NCI-H446 (cell line): ENCODE data around the gene SDK2.
"Not testable (repeated sequence)": the region's sequence is repeated elsewhere in the genome, so short reads cannot be mapped to it uniquely, and the experiment has no call there.

Experiments used
- DNase-seq, 2 experiments: peaks; one replicate each; lab custom pipeline; 2025; lab: John Stamatoyannopoulos, UW

SDK2 gene

DNA sequence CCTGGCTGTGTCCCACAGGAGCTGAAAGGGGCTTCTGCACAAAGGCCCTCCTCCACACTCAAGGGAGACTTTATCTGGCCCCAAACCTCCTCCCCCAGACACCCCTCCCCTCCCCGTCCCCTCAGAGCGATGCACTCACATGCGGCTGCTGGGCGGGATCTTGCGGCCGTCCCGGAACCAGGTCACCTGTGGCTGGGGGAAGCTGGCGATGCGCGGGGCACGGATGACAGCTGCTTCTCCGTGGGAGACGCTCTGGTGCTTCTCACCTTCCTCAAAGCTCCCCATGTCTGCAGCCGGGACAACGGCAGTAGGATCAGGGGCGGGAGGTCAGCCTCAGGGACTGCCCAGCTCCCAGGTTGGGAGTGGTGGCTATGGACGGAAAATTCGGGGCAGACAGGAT is 188.5 kb downstream of the SDK2 start:
- no peak for DNase-seq

DNA sequence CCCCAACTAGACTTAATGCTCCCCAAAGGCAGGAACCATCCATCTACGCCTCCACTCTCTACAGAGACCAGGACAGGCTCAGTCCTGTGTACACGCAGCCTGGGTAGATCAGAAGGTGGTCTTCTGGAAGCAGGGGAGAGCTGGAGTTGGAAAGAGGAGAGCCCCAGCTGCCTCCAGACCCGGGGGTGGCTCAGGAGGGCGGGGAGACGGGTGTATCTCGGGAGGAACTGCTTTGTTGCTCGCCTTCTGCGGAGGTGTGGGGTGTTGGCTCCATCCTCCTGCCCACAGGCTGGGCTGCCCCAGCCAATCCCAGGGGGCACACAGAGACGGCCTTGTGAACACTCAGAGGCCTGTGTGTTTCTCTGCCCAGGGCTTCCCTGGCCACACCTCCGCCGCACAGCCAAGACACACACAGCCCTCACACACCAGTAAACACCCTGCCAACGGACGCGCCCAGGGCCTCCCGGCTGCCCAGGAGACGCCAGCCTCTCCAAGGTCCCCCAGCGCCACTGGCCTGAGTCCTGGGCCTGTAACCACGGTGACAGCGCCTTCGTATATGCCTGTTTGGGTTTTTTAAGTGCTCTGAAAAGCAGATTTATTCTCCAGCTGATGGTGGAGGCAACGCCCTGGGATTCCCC is 189.1 kb downstream of the SDK2 start:
- no peak for DNase-seq

DNA sequence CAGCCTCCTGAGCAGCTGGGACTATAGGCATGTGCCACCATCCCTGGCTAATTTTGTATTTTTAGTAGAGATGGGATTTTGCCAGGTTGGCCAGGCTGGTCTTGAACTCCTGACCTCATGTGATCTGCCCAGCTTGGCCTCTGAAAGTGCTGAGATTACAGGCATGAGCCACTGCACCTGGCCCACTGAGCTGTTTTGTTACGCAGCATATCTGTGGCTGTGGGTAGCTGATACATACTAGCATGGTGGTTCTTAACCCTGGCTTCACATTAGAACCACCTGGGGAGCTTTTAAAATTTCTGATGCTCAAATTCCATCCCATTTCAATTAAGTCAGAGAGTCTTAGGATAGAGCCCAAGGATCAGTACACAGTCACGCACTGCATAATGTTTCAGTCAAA is 190.8 kb downstream of the SDK2 start:
- not testable (repeated sequence) for DNase-seq

DNA sequence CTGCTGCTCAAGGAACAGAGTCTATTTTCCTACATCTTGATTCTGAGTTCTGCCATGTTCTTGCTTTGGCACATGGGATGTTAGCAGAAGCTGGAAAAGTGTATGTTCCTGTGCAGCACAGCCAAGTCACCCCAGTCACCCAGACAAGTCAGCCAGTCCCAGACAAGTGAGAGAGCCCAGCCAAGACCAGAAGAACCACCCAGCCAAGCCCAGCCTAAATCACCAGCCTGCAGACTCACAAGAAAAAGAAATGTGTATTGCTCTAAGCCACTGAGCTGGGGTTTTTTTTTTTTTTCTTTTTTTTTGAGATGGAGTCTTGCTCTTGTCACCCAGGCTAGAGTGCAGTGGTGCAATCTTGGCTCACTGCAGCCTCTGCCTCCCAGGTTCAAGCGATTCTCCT is 191.2 kb downstream of the SDK2 start:
- no peak for DNase-seq

DNA sequence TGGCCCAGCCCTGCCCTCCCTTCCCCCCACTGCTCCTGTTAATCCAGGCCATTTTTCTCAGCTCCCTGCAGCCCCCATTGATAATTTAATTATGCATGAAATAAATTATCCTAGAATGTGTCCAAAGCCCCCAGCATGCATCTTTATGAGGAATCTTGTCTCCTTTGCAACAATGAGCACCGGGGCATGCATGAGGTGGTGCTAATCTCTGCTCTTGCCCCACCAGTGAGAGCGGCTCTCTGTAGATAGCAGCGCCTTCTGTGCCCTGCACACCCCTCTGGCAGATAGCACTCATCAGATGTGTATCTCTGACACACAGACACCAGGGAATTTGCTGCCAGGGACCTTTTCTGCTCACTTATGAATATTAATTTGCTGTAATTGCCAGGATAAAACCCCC is 192.2 kb downstream of the SDK2 start:
- no peak for DNase-seq

DNA sequence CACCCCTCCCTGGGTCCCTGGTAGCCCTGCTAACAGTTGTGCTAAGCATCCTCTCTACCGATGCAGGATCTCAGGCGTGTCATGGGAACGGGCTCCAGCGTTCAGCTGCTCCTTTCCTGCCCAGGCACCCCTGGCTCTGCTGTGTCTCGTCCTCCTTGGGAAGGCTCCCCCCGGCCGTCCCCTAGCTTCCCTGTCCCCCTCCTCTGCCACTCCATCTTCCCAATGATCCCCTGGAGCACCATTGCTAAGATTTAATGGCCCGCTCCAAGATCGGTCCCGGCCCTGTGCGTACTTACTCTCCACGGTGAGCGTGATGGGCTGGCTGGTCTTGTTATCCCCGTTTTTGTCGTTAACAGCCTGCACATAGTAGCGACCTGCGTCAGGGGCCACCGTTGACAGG is 196.9 kb downstream of the SDK2 start:
- DNase-seq, result no peak

DNA sequence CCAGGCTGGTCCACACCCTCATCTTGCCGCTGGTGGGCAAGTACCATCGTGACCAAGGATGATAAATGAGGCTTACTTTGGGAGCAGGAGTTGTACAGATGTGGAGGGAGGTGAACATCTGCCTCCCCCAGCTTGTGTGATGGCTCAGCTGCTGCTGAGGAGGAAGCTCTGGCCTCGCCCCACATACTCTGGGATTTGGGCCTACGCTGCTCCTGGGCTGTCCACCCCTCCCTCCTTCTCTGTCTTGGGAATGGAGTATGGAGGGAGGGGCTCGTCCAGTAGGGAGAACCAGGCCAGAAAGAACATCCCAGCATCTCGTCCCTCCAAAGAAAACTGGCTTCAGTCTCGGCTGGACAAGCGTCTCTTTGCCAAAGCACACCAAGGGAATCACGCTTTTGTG is 197.6 kb downstream of the SDK2 start:
- no peak for DNase-seq

DNA sequence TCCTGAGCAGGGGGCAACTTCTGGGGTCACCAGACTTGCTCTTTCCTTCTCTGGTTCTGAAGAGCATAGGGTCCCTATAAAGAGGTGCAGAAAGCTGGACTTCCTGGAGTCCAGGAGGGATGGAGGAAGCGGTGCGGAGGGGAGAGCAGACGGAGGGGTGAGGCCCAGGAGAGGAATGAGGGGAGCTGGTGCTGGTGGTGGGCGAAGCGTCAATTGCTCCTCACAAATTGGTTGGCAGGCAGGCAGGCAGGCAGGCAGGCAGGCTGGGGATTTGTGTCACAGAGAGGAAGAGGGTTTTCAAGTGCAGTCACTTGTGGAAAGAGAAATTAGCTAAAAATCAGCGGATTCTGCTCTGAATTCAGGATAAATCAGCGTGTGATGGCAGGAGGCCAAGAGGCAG is 198.8 kb downstream of the SDK2 start:
- no peak for DNase-seq

DNA sequence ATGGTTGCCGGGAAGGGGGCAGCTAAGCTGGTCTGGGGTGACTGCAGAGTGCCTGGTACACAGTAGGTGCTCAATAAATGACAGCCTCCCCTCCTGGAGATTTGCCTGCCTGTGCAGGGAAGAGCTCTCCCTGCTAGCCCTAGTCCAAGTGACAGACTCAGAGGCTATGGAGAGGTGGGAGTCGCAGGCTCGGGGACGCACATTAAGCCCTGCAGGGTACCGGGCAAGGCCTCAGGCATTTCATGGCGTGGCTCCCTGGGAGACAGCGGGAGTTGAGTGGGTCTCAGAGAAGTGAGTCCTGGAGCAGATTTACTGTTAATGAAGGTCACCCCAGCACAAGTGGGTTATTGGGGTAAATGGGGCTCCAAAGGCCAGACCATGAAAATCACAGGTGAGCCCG is 200.2 kb downstream of the SDK2 start:
- no peak for DNase-seq

DNA sequence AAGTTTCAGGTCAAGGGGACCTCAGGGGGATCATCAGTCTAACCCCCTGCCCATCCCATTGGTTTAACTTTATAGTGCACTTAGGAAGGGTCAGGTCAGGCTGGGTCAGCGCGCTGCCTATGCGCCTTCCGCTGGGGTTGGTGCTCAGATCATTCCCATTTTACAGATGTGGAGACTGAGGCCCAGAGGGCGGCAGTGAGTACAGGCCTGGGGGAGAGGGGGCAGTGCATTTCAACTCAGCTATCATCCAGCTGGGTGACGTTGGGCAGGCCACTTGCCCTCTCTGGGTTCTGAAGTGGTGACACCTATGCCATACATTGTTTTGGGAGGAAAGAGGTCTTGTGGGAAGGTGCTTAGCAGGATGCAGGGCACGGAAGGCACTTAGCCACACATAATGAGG is 204.6 kb downstream of the SDK2 start:
- DNase-seq, result no peak

DNA sequence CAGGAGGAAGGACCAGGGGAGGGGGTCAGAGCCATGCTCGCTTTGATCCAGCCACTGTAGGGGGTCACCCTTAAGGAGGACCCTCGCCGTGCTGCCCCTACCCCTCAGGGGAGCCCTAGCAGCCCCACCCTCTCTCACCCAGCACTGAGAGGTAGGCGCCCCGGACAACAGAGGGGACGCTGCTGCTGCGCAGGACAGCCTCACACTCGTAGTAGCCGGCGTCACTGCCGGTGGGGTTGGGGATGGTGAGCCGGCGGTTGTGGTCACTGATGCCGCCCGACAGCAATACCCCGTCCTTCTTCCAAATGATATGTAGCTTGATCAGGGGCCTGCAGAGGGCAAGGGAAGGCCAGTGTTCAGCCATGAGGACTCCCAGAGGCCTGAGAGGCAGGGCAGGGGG is 206.4 kb downstream of the SDK2 start:
- no peak for DNase-seq

DNA sequence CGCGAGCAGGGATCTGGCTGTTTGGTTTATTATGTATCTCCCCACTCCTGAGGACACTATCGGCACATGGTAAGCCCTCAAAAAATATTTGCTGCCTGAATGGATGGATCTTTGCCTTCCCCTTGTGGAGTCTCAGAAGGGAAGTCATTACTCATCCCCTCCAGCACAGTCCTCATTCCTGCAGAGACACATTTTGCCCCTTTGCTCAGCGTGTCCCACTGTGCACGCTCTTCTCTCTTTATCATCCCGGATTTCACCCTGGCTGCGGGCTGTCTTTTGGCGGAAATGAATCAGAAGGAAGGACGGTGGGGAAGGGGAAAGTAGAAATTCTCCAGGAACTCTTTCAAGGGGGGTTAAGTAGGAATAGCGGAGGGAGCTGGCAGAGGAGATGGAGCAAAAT is 207.3 kb downstream of the SDK2 start:
- DNase-seq, result no peak

DNA sequence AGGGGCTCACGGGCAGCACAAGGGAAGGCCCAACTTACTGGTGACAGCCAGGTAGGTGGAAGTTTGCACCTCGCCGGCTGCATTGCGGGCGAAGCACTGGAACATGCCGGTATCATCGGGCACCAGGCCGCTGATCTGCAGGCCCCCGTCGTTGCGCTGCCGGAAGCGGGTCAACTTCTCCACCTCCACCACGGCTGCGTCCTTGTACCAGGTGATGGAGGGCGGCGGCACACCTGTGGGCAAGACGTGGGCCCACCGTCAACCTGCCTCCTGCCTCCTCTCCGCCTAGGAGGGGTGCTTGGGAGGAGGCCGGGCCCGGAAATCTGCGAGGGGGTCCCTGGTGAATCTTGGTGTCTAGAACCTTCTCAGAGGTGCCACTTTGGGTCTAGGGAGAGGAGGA is 208.8 kb downstream of the SDK2 start:
- DNase-seq, result no peak

DNA sequence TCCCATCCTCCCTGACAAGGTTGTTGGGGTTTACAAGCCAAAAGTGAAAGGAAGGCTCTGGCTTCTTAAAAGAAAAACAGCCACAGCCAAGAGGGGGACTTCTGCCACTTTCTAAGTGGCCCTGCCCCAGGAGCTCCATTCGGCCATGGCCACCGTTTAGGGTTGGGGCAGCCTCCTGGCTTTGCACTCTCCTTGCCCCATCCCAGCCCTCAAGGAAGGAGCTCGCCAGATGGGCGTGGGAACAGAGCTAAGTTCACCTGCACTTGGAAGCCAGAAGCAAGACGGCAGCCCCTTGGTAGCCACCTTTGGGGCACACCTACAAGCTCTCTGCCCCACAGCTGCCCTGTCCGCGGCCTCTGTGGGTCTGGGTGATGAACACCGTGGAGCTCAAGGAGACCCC is 210.1 kb downstream of the SDK2 start:
- no peak for DNase-seq

DNA sequence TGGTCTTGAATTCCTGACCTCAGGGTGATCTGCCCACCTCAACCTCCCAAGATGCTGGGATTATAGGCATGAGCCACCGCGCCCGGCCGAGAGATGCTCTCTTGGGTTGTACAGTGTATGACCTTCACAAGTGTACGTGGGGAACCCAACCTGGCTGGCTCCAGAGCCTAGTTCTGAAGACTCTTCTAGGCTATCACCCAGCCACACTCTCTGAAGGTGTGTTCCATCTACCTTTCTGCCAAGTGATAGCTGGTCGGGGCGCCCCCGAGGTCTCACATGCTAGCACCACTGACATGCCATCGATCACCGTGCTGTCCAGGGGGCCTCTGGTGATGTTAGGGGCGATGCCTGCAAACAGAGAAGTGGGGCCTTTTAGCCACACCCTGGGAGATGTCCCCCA is 210.7 kb downstream of the SDK2 start:
- no peak for DNase-seq

DNA sequence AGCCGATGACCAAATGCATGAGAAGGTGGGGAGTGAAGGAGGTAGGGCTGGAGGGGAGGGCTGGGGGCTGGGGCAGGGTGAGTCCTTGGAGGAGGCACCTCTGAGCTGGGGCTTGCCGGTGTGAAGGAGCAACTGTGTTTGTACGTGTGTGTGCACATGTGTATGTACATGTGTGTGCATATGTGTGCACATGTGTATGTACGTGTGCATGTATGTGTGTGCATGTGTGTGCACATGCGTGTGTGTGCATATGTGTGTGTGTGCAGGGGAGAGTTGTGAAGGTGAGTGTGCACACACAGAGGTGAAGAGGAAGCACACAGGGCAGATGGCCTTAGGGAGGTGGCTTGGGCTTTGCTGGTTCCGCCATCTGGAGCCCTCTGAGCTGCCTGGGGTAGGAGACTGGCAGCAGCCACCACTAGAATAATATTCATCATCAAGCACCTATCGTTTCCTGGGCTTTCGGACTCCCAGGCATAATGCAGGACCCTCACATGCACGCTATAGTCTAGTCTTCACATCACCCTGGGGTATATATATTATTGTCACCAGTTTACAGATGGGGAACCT is 211.5 kb downstream of the SDK2 start:
- no peak for DNase-seq

DNA sequence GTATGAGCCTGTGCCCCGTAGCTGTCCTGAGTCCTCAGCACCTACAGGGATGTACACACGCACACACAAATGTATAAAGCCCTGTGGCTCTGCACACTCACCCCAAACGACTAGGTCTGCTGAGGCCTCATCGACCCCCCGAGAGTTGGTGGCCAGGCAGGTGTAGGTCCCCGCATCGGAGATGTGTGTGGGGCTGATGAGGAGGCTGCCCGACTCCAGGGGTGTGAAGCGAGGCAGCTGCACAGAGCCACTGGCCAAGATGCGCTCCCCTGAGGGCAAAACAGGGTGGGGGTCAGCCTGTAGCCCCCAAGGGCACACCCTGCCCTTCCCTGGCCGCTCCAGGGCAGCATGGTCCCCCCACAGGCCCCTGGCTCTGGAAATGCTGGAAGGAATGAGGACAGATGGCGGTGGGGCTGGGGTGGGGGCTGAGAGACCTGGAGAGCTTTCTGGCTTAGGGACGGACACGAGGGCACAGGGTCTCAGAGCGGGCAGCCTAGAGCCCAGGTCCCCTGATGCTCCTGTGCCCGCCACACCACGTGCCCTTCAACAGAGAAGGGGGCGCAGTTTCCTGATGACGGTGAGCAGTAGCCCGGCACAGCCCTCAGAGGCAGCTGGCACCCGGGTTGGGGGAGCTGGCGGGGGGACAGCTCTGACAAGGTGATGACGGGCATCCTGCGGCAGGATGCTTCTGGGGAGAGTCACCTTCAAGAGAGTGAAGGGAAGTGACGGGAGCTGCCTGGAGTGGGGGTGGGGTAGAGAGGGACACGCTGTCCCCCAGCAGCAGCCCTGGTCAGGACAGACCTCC is 212.6 kb downstream of the SDK2 start:
- DNase-seq, result no peak

DNA sequence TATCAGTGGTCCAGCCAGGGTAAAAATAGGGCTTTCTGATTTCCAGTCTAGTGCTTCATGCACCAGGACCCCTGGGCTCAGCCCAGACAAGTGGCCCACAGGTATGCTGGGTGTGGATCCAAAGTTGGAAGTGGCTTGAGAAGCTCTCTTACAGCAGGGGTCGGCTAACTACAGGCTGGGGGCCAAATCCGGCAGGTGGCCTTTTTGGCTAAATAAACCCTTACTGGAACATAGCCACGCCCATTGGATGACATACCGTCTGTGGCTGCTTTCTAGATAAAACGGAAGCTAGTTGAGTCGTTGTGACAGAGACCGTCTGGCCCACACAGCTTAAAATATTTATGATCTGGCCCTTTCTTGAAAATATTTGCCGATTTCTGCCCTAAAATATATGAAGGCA is 213.4 kb downstream of the SDK2 start:
- peak; percentile 57 to 79 for DNase-seq

DNA sequence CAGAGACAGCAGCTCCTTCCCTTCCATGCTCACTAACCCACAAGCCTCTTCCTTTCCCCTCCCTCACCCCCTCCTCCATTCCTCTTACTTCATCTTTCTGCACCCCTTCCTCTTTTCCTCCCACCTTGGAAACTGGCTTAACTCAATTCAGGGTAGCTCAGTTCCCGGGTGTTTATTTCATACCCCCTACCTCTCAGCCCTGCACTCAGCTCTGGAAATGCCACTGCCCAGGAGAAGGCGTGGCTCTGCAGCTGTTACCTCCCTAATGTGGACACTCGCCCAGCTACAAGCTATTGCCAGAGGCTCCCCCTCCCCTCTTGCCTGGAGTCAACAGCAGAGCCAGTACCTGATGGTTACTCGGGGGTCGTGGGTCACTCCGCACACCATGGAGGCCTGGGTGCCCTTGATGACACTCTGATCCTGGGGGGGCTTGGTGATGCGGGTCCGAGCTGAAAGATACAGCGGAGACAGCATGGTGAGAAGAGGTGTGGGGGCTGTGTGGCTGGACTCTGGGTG is 214.0 kb downstream of the SDK2 start:
- DNase-seq, result peak in 1 of 2 experiments; percentile 31

DNA sequence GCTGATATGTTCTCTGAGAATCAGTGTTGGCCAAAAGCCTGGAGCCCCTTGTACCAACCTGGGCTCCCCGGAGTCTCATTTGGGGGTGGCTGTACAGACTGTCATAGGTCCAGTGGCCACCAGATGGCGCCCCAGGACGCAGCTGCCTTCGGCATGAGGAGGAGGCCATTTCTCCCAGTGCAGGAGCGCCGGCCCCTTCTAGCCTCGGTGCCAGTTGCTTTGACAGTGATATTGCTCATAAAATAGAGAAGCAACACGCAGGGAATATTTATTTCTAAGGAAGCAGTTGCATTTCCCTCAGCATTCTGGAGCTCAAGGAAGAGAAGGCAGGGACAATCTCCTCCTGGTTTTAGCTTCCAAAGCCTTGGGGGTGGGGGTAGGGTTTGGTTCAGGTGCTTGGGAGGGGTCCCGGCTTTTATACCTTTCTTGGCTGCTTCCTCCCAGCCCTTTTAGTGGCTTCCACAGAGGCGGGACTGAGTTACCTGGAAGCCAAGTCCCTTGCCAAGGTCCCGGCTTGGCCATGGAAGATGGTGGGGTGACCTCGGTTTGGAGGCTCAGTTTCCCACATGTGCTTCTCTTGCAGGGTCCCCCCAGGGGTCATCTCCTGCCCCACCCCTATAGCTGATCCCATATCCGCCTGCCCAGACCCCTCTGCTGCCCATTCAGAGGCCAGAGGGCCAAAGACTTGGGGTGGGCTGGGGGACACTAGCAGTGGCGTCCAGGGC is 214.6 kb downstream of the SDK2 start:
- peak; percentile 40 to 84 for DNase-seq

DNA sequence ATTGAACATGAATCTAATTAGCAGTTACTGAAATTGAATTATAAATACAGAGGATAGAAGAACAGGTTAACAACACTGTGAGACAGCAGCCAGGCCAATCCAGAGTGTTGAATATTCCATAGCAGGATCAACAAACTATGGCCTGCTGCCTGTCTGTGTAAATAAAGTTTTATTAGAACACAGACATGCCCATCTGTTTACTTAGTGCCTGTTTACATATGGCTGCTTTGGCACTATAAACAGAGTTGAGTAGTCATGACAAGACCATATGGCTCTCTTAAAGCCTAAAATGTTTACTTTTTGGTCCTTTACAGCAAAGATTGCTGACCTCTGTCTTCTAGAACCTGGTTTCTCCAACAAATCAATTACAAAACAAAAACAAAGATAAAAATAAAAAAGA is 217.0 kb downstream of the SDK2 start:
- DNase-seq, result peak in 1 of 2 experiments; percentile 44

DNA sequence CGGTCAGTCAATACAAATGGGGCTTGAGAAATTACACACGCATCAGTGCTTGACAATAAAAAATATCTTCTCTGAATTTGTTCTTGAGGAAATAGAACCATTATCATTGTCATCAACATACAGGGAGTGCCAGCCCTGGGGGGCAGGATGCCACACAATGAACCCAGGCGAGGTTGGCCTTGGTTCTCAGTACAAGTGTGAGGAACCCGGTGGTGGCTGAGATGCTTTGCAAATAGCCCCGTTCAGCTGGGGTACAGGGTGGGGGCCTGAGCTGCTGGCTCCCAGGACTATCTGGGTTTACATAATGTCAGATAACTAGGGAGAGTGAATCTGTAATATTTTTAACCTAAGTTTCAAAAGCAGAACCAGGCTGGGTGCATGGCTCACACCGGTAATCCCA is 219.7 kb downstream of the SDK2 start:
- DNase-seq, result no peak

DNA sequence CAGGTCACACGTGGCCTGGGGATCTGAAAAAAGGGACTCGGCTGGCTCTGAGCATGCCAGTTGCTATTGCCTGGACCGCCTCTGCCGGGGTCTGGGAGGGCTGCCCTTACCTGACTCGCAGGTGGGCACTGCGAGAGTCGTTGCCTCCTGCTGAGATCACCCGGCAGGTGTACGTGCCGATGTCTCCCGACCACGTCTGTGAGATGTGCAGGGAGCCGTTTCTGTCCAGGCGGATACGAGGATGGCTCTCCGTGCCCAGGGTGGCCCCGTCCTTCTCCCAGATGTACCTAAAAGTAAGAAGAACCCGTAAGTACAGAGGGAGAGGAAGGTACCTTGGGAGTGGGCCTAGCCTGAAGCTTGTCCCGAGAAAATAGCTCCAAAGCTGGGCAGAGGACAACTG is 220.4 kb downstream of the SDK2 start:
- DNase-seq, result no peak
